Upper lobe of left lung (tissue), 4 donors: Measurements from ENCODE around the gene ATAD1.

Experiments
- CTCF ChIP-seq, 6 experiments: fragments of 450-650 bp in 4 of 6; fragments of 200-600 bp in 2 of 6; sonication (generic) in 2 of 6; IDR thresholded peaks; one replicate each; pipeline ENCODE4 v1.5.1; 2016 to 2019; ENCODE audit warnings: antibody characterized with exemption in 6 of 6
- EP300 ChIP-seq, 4 donors: sonication (generic); formaldehyde crosslinking; IDR thresholded peaks; one replicate each; pipeline ENCODE4 v1.5.1; 2017; ENCODE audit warnings: antibody characterized with exemption in 4 of 4, control low read depth in 2 of 4
- POLR2A ChIP-seq, 4 donors: fragments of 450-650 bp; IDR thresholded peaks; one replicate each; pipeline ENCODE4 v1.5.1; 2016 to 2017; ENCODE audit warnings: antibody characterized with exemption in 4 of 4, mild to moderate bottlenecking in 2 of 4

GRCh38 chr10:87776328-87776727 lies 41.7 kb downstream of the ATAD1 start:
- TF ChIP-seq EP300 (IDR thresholded peaks at IDR 0.05): no peak
- TF ChIP-seq CTCF (IDR thresholded peaks at IDR 0.05): no peak
- no peak for TF ChIP-seq POLR2A (IDR thresholded peaks at IDR 0.05)
